ENCODE data around the gene VEGFB.

The VEGFB gene

DNA sequence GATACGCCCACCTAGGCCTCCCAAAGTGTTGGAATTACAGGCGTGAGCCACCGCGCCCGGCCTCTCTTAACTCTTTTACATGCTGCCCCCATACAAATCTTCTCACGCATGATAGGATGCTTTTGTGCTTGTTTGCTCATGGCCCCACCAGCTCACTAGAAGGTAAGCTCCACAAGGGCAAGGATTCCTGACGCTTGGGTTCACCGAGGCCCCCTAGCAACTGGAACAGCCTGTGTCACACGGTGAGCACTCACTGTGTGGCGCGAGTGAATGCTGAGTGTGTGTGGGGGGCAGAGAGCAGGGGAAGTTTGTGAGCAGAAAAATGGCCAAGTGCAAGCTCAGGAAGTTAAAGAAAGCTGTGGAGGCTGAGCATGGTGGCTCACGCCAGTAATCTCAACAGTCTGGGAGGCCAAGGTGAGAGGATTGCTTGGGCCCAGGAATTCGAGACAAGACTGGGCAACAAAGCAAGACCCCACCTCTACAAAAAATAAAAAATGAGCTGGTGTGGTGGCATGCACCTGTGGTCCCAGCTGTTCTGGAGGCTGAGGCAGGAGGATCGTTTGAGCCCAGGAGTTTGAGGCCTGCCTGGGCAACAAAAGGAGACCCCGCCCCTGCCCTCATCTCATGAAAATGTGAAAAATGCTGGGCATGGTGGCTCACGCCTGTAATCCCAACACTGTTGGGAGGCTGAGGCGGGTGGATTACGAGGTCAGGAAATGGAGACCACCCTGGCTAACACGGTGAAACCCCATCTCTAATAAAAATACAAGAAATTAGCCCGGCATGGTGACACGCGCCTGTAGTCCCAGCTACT, 47.8 kb downstream of the VEGFB start:
- H3K4me1 Mint-ChIP-seq, result peaks cover 14% of the 10 kb centered on the region

GRCh38 chr11:64283092-64283491, 48.7 kb downstream of the VEGFB start:
- Mint-ChIP-seq H3K27me3 (ENCODE audit: low read depth, poor library complexity) (peaks cover 3% of the 10 kb centered on the region), H3K9me3 (no peaks in the 10 kb centered on the region), H3K4me1 (peaks cover 14% of the 10 kb centered on the region), H3K4me3 (peak overlapping the region; percentile 83), H3K36me3 (ENCODE audit: low read depth) (peaks cover 14% of the 10 kb centered on the region), H3K27ac (peak overlapping the region; percentile 21)
- no peak for DNase-seq
- no peak for TF ChIP-seq CTCF (IDR thresholded peaks at IDR 0.05)

More for the DNA sequence above, 47.8 kb downstream of the VEGFB start:
- H3K9me3 Mint-ChIP-seq, result no peaks in the 10 kb centered on the region
- H3K27ac Mint-ChIP-seq, result no peak overlapping the region
- H3K27me3 Mint-ChIP-seq (ENCODE audit: low read depth, poor library complexity), result peaks cover 3% of the 10 kb centered on the region
- H3K36me3 Mint-ChIP-seq (ENCODE audit: low read depth), result peaks cover 14% of the 10 kb centered on the region
- no peak overlapping the region for H3K4me3 Mint-ChIP-seq
- no peak for TF ChIP-seq CTCF (IDR thresholded peaks at IDR 0.05)
- DNase-seq, result no peak

GRCh38 chr11:64284048-64284961, 49.9 kb downstream of the VEGFB start, which contains the start of gene BAD:
TSS of gene BAD (minus strand) at chr11:64284665. CDS start at chr11:64284368, 297 bp downstream.
- DNase-seq, result peak; percentile 97
- H3K36me3 Mint-ChIP-seq (ENCODE audit: low read depth), result peaks cover 14% of the 10 kb centered on the region
- H3K4me3 Mint-ChIP-seq, result peak within 1 kb of the TSS; percentile 88
- no peaks in the 10 kb centered on the region for H3K9me3 Mint-ChIP-seq
- H3K4me1 Mint-ChIP-seq, result peaks cover 14% of the 10 kb centered on the region
- peaks cover 9% of the 10 kb centered on the region for H3K27me3 Mint-ChIP-seq (ENCODE audit: low read depth, poor library complexity)
- peak within 1 kb of the TSS; percentile 79 for H3K27ac Mint-ChIP-seq
- no peak for TF ChIP-seq CTCF (IDR thresholded peaks at IDR 0.05)

- Mint-ChIP-seq H3K27me3 (ENCODE audit: low read depth, poor library complexity) (peaks cover 19% of the 10 kb centered on the region), H3K4me3 (peak within 1 kb of the TSS; percentile 88), H3K4me1 (peaks cover 14% of the 10 kb centered on the region), H3K27ac (peak within 1 kb of the TSS; percentile 79), H3K36me3 (ENCODE audit: low read depth) (peaks cover 14% of the 10 kb centered on the region), H3K9me3 (no peaks in the 10 kb centered on the region)
- peak; percentile 92 for DNase-seq
- no peak for TF ChIP-seq CTCF (IDR thresholded peaks at IDR 0.05)
These were observed 50.8 kb downstream of the VEGFB start, which contains the start of gene GPR137 for GRCh38 chr11:64284962-64285884. TSS of gene GPR137 (plus strand) at chr11:64285848. CDS start at chr11:64286525, 677 bp downstream.
